GM12878 (cell line): ENCODE data around the gene TEKT4. TPM values are rescaled to one million over a fixed set of nuclear protein-coding genes. Genes with fewer than 3 reads are reported as not detected.

ENCODE experiments used
- polyA plus RNA-seq, 11 experiments: library from polyadenylated mRNA; depleted of rRNA in 4 of 11; unstranded in 6 of 11; stranded (reverse) in 5 of 11; fragments of >200 nt; fragmentation: Nextera tagmentation in 4 of 11; fragmentation: Illumina TruSeq in 1 of 11; extraction: Ambion mirVana in 4 of 11; extraction: Trizol in 1 of 11; gene quantifications; 1 replicate in 1 of 11; 2 replicates in 10 of 11; pipeline versions ENCODE4 v1.2.1 to v1.2.3, GENCODE V29; 2011 to 2016; ENCODE audit warnings: inconsistent platforms in 2 of 11, missing spikeins in 2 of 11, low read depth in 1 of 11
- small RNA-seq: library from RNA; depleted of rRNA; stranded (forward); fragments of <200 nt; gene quantifications from one replicate; pipeline ENCODE3, GENCODE V24; 2014
- total RNA-seq, 4 experiments: library from RNA; depleted of rRNA in 3 of 4; stranded (reverse); fragments of >200 nt in 3 of 4; fragmentation: Illumina TruSeq in 1 of 4; extraction: Trizol in 1 of 4; gene quantifications; 2 replicates each; pipeline versions ENCODE4 v1.2.1 to v1.2.3, GENCODE V29; 2013 to 2021

The TEKT4 gene
- total and polyA plus RNA-seq, 10 of the 15 experiments (the other 5 are each of a cell fraction or from before 2014, with no cell fraction given), result 0.06 to 2.7 (median 0.30) TPM; not detected in 4

Small RNAs within 50 kb of the gene (small RNA-seq; reads per million reads assigned to genes)
- not detected for gene RNU6-1320P

Other genes starting within 250 kb of the TEKT4 start
- 1.7 and 1.9 TPM in 2 replicates for gene MAL, start 154.3 kb downstream of the TEKT4 start, total RNA-seq (2014; rRNA removed)
- 1.1 and 1.3 TPM in 2 replicates for gene MAL, start 154.3 kb downstream of the TEKT4 start, total RNA-seq (2014; rRNA removed; fragmentation: Illumina TruSeq; extraction: Trizol)
- gene MAL, start 154.3 kb downstream of the TEKT4 start, total RNA-seq (2021), result 1.2 and 1.8 TPM in 2 replicates
- 3.0 and 4.5 TPM in 2 replicates for gene MAL, start 154.3 kb downstream of the TEKT4 start, polyA plus RNA-seq (2011; rRNA removed)
- 1.6 and 2.4 TPM in 2 replicates for gene MAL, start 154.3 kb downstream of the TEKT4 start, polyA plus RNA-seq (2014; fragmentation: Illumina TruSeq; extraction: Trizol)
- gene MAL, start 154.3 kb downstream of the TEKT4 start, polyA plus RNA-seq (2014; fragmentation: Nextera tagmentation; extraction: Ambion mirVana), result 1 to 10 TPM; 1.4 to 1.8 TPM
- gene MAL, start 154.3 kb downstream of the TEKT4 start, polyA plus RNA-seq (2014; rRNA removed), result 1.4 and 1.7 TPM in 2 replicates
- 1 to 10 TPM; 2.4 to 3.1 TPM for gene MAL, start 154.3 kb downstream of the TEKT4 start, polyA plus RNA-seq (2016; fragmentation: Nextera tagmentation; extraction: Ambion mirVana)